Kidney (tissue), 14 donors: Measurements from ENCODE around the gene RALGPS1. TPM values are rescaled to one million over a fixed set of nuclear protein-coding genes. Genes with fewer than 3 reads are reported as not detected.

Experiments used
- DNase-seq, 5 donors: peaks; one replicate each; pipeline ENCODE4 v3.0.0-alpha.2; 2013 to 2020
- FAIRE-seq: peaks from 2 replicates; lab custom pipeline; 2012; peaks lifted over from hg19 to GRCh38; lab: Jason Lieb, UNC
- H3K27ac ChIP-seq, 2 donors: one replicate each; pipeline ENCODE4 v1.7.0; 2013; ENCODE audit warnings: low read depth in 2 of 2, low read length in 2 of 2, inconsistent platforms in 1 of 2
- H3K27me3 ChIP-seq: one replicate; pipeline ENCODE4 v1.7.1; 2013; ENCODE audit warnings: low read length, inconsistent platforms; ENCODE audit not compliant: control insufficient read depth, insufficient read depth
- H3K36me3 ChIP-seq, 3 donors: one replicate each; pipeline versions ENCODE4 v1.7.0 to v1.7.1; 2013; ENCODE audit warnings: low read length in 3 of 3, control low read depth in 1 of 3, inconsistent platforms in 1 of 3; ENCODE audit not compliant: insufficient read depth in 3 of 3, control insufficient read depth in 2 of 3
- H3K4me1 ChIP-seq, 3 donors: one replicate each; pipeline versions ENCODE4 v1.7.0 to v1.7.1; 2013; ENCODE audit warnings: low read length in 3 of 3, inconsistent platforms in 1 of 3, low read depth in 1 of 3; ENCODE audit not compliant: control insufficient read depth in 2 of 3, insufficient read depth in 2 of 3
- H3K4me3 ChIP-seq, 3 donors: one replicate each; pipeline versions ENCODE4 v1.7.0 to v1.8.1; 2013; ENCODE audit warnings: low read length in 3 of 3, control low read depth in 1 of 3, inconsistent platforms in 1 of 3
- H3K9ac ChIP-seq, 3 donors: one replicate each; pipeline versions ENCODE4 v1.7.0 to v1.7.1; 2013; ENCODE audit warnings: low read length in 3 of 3, control low read depth in 1 of 3, inconsistent platforms in 1 of 3
- H3K9me3 ChIP-seq, 3 donors: one replicate each; pipeline versions ENCODE4 v1.7.0 to v1.7.1; 2013; ENCODE audit warnings: low read length in 3 of 3, control low read depth in 1 of 3, inconsistent platforms in 1 of 3; ENCODE audit not compliant: control insufficient read depth in 2 of 3, insufficient read depth in 1 of 3
- CTCF ChIP-seq: IDR thresholded peaks from 3 replicates; pipeline ENCODE4 v1.5.1; 2012; ENCODE audit warnings: mild to moderate bottlenecking, moderate library complexity, borderline replicate concordance; ENCODE audit not compliant: insufficient read depth; ENCODE audit errors: extremely low read depth
- intact Hi-C: fragments of 100-400 bp; cut with DNase I; formaldehyde crosslinking; loops from one replicate; pipeline ENCODE4 v1.11.1; 2022
- polyA plus RNA-seq: library from polyadenylated mRNA; stranded (reverse); fragments of 350-450 nt; fragmentation: Illumina TruSeq; extraction: RNeasy Lipid Tissue Mini Kit (QIAGEN cat#74804); gene quantifications from one replicate; pipeline ENCODE4 v1.2.3, GENCODE V29; 2014; ENCODE audit warnings: low read depth, low replicate concordance; ENCODE audit not compliant: insufficient read depth
- total RNA-seq: library from RNA; stranded (reverse); fragmentation: NEBNext Ultra II Directional; extraction: Animal tissue kit (Norgen Biotek cat#: 25700); gene quantifications from one replicate; pipeline ENCODE4 v1.2.1, GENCODE V29; 2021
- donor health status: control.
- donor health status: control.
- donor health status: control.
- donor health status: control.
- donor health status: control.
- donor health status: DM: yes; HTN: yes; CAD: no.
- donor health status: Normal renal cell carcinoma (clear cell type).

RALGPS1 gene
- total and polyA plus RNA-seq, 2 donors from 2014 or later, result 9.4 to 25.2 TPM

DNA sequence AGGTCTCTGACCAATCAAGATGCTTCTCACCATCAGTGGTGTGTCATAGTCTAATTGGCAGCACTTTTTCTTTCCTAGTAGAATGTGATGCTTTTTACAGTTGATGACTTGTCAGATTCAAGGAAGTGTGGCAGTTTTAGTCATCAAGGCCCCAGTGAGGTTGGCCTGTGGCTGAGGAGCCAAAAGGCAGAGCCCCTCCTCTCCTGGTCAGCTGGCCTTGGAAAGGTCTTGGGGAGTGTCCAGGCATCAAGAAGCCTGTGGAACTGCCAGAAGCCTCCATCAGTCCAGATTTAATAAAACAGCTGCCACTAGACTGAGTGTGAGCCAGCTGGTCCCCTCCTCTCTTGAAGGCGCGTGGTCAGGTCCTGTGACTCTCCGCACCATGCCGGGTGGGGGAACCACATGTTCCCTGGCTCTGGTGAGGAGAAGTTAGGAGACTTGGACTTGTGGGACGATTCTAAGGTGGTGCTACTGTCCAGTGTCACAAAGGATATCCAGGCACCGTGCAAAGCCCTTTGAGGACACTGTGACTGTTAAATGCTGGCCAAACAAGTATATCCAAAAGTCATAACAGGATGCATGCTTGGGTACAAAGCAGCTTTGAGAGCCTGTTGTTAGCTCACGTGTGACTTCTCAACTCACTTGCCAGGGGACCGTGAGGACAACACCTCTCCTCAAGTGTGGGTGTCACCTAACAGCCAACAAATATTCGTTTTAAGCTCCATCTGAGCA, 213.9 kb downstream of the RALGPS1 start:
- Histone ChIP-seq H3K9ac (no peak overlapping the region), H3K4me3 (no peak overlapping the region), H3K27ac (no peak overlapping the region), H3K4me1 (peaks cover 0 to 7% (median 4%) of the 10 kb centered on the region in 3 donors), H3K9me3 (no peaks in the 10 kb centered on the region), H3K36me3 (no peaks in the 10 kb centered on the region), H3K27me3 (peaks cover 2% of the 10 kb centered on the region)
- no peak for TF ChIP-seq CTCF
- intact Hi-C loops, result no loop called here
- DNase-seq (peak in 1 of 5 donors; percentile 60), FAIRE-seq (no peak)

DNA sequence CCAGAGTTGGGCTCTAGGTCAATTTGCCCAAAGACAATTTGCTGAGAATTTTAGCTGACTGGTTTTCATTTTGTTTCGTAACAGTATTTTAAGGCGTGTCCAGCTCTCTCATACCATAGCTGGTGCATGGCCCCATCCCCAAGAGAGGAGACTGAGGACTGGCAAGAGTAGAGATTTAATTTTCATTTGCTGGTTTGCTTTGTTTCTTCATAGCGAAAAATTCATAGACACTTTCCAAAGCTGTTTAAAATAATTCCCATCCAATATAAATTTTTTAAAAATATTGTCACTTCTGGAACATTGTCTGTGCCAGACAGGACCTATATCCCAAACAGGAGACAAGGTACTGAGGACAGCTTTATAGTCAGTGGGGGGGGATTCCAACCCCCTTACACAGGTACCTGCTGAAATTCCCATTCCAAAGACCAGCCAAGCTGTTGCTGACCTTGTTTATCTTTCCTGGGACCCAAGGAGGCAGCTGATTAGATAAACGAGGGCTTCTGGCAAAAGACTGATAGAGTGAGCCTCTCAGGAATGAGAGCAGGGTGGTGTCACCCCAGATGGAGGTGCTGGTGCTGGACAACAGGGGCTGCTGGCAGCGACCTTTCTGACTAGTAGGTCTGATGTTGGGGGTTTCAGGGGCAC, 214.6 kb downstream of the RALGPS1 start:
- FAIRE-seq (no peak), DNase-seq (no peak)
- intact Hi-C loops, result no loop called here
- Histone ChIP-seq H3K4me3 (no peak overlapping the region), H3K9me3 (no peaks in the 10 kb centered on the region), H3K4me1 (peaks cover 0 to 6% (median 4%) of the 10 kb centered on the region in 3 donors), H3K27ac (no peak overlapping the region), H3K27me3 (peaks cover 2% of the 10 kb centered on the region), H3K36me3 (no peaks in the 10 kb centered on the region), H3K9ac (no peak overlapping the region)
- TF ChIP-seq CTCF, result no peak

DNA sequence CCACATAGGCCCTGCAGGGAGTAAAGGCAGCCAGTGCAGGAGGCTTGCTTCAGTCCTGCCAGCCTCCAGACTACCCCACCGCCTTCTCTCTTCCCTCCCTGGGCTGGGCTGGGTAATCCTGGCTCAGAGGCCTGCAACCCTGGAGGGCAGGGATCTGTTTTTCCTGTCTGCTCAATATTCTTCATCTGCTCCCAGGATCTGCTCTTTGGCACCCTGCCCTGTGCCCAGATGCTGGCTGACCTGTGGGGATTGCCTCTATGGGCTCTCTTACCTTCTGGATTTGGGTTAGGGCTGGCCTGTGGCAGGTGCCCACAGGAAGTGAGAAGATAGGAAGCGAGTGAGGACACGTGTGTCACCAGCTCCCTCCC, 215.1 kb downstream of the RALGPS1 start:
- H3K4me1 ChIP-seq, result peaks cover 0 to 6% (median 4%) of the 10 kb centered on the region in 3 donors
- intact Hi-C loops, result no loop called here

More for the DNA sequence above, 215.1 kb downstream of the RALGPS1 start:
- Histone ChIP-seq H3K9me3 (no peaks in the 10 kb centered on the region), H3K36me3 (no peaks in the 10 kb centered on the region), H3K9ac (no peak overlapping the region), H3K4me3 (no peak overlapping the region), H3K27ac (no peak overlapping the region), H3K27me3 (peaks cover 2% of the 10 kb centered on the region)
- FAIRE-seq, result no peak
- DNase-seq, result no peak
- no peak for TF ChIP-seq CTCF
